HG02884 (cell line): Measurements from ENCODE around the gene WIPF3.
A peak's percentile ranks its signal among the peaks of the same experiment; 100 is the strongest.
"Not testable (repeated sequence)": the region's sequence is repeated elsewhere in the genome, so short reads cannot be mapped to it uniquely, and the experiment has no call there.

Source experiments
- ATAC-seq: cut with Tn5 transposase; IDR thresholded peaks from one replicate; pipeline ENCODE4 v1.9.1; 2021; ENCODE audit warnings: mild to moderate bottlenecking, moderate library complexity; ENCODE audit not compliant: unreplicated experiment

WIPF3 gene

GRCh38 chr7:29946428-29947186 lies 140.3 kb downstream of the WIPF3 start:
- ATAC-seq, result no peak

GRCh38 chr7:29948587-29948986 lies 142.3 kb downstream of the WIPF3 start:
- no peak for ATAC-seq

- ATAC-seq, result no peak
These were observed 144.2 kb downstream of the WIPF3 start for GRCh38 chr7:29950480-29950879.

DNA sequence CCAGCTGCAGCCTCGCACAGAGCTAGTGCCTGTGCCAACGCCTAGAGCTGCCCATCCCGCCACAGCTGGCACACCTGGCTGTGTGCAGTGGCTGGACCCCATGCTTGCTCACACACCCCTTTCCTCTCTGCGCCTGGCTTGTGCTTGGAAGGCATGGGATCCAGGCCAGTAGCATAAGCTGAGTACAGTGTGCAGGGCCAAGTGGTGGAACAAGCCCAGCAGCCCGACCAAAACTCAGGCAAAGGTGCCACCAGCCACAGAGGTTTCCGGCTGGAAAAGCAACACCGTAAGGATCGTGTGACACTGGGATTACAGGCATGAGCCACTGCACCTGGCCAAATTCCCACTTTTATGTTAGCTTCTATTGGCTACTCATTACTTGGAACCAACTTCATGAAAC lies 144.9 kb downstream of the WIPF3 start:
- ATAC-seq, result no peak

- ATAC-seq, result no peak
These were observed 147.5 kb downstream of the WIPF3 start for GRCh38 chr7:29953726-29954347.

DNA sequence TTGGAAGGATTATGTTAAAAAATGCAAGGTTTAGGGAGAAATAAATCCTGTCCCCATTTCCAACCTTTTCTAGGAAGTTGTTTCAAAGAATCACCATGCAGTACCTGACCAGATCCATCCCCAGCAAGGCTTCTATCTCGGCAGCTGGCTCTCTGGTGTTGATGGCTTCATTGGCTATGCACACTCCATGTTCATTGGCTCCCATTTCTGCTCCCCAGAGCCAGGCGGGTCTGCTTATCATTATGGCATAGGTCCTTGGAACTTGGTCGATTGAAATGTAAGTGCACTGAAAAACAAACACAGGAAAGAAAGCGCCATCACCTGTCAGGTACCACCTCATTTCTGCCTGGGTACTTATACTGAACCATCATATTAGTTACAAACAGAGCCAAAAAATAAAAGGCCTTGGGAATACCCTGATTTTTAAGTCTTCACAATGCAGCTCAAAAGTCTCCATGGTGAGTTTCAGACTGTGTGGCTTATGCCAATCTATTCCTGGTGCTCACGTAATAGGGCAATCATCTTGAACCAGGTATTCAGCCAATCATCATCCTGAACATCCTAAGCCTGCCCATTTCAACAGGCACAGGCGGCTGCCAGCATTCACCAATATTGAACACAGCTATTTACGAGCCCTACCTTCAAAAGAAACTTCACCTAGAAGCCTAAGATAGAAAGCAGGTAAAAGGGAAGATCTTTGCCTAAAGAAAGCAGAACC lies 148.9 kb downstream of the WIPF3 start:
- ATAC-seq, result no peak

DNA sequence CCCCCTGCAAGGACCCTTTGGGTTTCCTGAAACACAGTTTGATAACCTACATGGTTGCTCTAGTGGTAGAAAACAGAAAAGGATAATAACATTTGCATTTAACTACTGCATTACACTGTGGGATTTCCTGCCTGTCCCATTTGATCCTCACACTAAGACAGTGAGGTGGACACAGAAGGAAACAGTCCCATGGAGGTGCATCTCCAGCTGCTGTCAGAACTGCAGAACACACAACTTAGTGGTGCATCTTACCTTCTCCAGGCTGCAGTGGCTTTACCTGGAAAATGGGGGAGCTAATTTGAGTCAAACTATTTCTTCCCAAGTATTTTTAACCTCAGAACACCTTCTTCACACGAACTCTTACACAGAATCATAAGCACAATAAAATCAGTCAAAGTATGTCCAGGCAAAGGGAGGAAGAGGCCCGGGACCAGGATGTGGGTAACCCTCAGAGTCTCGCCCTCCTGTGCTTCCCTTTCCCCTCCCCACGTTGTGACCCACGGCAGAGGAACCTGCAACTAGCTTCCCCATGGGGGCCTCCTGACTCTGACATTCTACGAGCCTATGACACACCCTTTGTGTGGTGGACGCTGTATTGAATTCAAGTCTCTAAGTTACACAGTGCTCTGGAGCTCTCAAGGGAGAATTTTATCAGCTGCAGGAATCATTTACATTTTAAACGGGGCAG lies 149.6 kb downstream of the WIPF3 start:
- ATAC-seq, result peak; percentile 65

GRCh38 chr7:29956487-29956836 lies 150.2 kb downstream of the WIPF3 start:
- peak; percentile 23 for ATAC-seq

- no peak for ATAC-seq
These were observed 151.4 kb downstream of the WIPF3 start for GRCh38 chr7:29957521-29958310.

- ATAC-seq, result no peak
These were observed 152.5 kb downstream of the WIPF3 start for GRCh38 chr7:29958667-29959358.

DNA sequence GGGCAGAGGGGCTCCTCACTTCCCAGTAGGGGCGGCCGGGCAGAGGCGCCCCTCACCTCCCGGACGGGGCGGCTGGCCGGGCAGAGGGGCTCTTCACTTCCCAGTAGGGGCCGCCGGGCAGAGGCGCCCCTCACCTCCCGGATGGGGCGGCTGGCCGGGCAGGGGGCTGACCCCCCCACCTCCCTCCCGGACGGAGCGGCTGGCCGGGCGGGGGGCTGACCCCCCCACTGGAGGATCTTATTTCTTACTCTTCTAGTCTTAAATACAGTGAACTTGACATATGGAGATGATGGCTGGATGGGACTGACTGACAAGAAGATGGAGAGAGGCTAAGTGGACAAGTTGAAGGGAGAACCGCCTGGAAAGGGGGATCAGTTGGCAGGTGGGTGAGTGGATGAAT lies 155.3 kb downstream of the WIPF3 start:
- not testable (repeated sequence) for ATAC-seq

DNA sequence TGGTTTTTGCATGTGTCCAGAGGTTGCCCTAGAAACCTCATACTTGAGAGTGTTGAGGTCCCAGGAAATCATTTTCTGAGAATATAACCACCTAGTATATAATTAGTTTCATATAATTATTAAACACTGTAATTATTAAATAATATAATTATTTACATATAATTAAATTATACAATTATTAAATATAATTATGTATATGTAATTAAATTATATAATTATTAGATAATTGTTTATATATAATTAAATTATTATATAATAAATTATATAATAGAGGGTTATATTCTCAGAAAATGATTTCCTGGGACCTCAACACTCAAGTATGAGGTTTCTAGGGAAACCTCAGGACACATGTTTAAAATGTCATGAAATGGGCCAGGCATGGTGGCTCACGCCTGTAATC lies 155.7 kb downstream of the WIPF3 start:
- ATAC-seq, result no peak

DNA sequence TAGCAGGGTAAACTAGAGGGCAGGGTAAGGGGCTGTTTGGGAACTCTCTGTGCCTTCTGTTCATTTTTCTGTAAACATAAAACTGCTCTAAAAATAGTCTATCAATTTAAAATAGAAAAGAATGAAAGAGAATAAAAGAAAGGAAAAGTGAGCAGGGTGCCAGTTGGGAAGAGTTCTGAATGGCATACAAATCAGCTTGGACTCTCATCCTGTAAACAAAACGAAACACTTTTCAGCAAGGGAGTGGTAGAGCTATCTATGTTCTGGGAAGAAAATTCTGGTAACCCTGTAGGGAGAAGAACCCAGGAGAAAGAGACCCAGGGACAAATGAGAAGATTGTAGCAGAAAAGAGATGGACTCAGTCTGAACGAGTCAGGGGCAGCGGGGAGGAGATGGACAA lies 158.7 kb downstream of the WIPF3 start:
- ATAC-seq, result no peak
